NCI-H2107 treated with DMSO at 0.1 percent for 48 hours (cell line): ENCODE measurements around the gene RPGRIP1.
"Not testable (repeated sequence)": the region's sequence is repeated elsewhere in the genome, so short reads cannot be mapped to it uniquely, and the experiment has no call there.

Experiments
- DNase-seq: peaks from one replicate; lab custom pipeline; 2025; ENCODE audit not compliant: unreplicated experiment; lab: John Stamatoyannopoulos, UW

Gene RPGRIP1

DNA sequence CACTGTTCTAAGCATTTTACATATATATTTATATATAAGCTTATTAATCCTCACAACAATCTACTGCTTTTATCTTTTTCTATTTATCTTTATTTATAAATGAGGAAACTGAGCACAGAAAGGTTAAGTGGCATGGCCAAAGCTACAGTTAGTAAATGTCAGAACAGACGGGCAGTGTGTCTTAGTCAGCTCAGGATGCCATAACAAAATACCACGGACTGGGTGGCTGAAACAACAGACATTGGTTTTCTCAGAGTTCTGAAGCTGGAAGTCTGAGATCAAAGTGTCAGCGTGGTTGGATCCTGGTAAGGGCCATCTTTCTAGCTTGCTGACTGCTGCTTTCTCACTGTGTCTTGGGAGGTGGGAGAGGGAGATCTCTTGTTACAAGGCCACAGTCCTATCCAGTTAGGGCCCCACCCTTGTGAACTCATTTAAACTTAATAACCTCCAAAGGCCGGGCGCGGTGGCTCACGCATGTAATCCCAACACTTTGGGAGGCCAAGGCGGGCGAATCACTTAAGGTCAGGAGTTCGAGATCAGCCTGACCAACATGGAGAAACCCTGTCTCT, 19.8 kb downstream of the RPGRIP1 start:
- DNase-seq, result no peak

DNA sequence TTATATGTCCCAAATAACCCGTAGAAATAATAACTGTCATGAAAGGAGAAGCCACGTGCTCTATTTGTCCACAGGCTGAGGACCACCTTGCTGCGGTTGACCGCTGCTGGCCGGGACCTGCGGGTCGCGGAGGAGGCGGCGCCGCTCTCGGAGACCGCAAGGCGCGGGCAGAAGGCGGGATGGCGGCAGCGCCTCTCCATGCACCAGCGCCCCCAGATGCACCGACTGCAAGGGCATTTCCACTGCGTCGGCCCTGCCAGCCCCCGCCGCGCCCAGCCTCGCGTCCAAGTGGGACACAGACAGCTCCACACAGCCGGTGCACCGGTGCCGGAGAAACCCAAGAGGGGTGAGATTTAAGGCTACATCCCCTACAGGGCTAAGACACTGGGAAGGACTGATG, 21.0 kb downstream of the RPGRIP1 start:
- DNase-seq, result no peak

DNA sequence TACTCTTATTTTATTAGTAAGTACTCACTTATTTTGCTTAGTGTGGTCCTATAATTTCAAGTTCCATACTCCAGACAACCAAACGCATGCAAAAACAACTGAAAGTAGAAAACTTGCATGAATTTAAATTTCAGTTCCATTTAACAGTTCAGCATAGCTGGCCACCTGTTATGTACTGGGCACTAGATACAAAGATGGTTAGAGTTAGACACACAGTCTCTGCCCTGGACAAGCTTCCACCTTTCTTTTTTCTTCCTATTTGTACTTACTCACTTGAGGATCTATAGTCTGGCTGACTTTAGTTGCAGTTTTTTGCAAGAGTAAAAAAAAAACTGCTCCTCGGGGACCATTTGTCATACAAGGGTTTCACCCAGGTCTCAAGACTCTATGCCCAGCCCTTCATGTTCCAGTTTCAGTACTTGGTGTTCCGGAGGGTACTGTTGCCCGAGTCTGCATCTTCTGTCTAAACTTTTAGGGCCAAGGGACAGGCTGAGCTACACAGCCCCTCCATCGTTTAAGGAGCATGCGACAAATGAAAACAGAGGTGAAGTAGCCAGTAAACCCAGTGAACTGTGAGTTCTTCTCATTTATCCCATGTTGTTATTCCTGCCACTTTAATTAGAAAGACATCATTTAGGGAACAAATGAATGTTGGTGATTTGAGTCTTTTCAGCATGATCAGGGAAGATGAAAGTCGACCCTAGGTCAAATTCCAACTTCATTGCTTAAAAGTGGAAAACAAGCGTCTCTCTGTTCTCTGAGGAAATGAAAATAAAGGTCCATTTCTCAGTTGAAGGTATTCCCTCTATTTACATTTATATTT, 22.3 kb downstream of the RPGRIP1 start:
- no peak for DNase-seq

DNA sequence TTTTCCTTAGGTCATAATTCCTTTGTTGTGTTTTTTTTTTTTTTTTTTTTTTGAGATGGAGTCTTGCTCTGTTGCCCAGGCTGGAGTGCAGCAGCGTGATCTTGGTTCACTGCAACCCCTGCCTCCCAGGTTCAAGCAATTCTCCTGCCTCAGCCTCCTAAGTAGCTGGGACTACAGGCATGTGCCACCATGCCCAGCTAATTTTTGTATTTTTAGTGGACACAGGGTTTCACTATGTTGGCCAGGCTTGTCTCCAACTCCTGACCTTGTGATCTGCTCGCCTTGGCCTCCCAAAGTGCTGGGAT, 22.9 kb downstream of the RPGRIP1 start:
- not testable (repeated sequence) for DNase-seq

DNA sequence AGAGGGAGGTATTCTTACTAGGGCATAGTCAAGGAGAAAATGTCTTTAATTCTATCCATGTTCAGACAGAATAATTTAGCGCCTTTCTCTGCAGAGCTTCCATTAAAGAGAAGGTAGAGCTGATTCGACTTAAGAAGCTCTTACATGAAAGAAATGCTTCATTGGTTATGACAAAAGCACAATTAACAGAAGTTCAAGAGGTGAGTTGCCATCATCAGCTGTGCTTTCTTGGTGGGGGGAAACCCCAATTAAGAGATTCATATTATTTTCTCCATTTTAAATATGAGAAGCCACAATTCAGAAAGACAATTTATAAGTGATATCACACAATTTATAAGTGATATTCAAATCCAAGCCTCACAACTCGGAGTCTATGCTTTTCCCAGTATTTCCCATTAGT, 27.8 kb downstream of the RPGRIP1 start:
- DNase-seq, result no peak

DNA sequence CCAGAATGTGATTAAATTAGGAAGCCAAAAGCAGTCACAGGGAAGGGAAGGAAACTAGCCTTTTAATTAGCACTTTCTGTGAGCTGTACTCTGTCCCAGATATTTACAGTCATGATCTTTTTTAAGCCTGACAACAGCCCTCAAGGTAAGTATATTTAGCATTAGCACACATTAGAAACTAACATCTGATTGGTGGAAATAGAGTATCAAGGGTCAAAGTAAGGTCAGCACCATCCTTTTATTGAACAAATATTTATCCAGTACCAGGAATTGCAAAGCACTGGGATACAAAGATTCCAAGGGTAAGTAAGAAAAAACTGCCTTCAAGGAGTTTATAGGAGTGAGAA, 28.2 kb downstream of the RPGRIP1 start:
- DNase-seq, result no peak

DNA sequence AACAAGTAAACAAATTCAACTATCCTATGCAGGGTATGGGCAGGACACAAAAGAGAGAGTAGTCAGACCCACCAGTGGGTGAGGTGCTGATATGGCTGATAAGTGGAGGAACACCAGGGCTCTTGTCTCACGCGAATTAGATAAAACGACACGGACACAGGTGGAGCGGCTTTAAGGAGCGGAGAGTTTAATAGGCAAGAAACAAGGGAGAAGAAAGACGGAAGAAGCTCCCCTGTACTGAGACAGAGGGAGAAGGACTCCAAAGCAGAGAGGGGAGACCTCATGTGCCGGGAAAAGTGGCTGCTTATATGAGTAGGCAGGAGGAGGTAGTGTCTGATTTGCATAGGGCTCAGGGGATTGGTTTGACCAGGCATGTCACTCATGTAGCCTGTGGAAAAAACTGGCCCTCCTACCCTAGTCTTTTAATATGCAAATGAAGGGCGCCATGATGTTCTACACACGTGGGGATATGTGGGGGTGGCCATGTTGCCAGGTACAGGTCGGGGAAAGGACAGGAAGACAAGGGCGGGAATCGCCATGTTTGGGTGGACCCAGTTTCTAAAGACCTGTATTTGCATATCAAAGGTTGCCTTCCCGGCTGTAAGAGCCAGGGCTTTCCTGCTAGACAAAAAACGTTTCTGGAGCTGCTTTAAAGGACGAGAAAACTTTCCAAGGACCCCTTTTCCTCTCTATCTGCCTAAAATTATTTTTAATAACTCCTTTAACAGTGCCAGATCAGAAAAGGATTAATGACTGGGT, 28.8 kb downstream of the RPGRIP1 start:
- peak; percentile 99 for DNase-seq

DNA sequence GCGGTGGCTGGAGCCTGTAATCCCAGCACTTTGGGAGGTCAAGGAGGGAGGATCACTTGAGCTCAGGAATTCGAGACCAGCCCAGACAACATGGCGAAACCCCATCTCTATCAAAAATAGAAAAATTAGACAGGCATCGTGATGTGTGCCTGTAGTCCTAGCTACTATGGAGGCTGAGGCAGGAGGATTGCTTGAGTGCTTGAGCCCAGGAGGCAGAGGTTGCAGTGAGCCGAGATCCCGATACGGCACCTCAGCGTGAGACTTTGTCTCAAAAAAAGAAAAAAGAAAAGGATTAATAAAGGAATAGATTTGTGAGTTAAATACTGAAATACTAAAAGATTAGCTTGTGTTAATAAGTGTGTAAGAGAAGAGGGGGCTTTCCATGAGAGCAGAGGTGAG, 29.4 kb downstream of the RPGRIP1 start:
- DNase-seq, result no peak

DNA sequence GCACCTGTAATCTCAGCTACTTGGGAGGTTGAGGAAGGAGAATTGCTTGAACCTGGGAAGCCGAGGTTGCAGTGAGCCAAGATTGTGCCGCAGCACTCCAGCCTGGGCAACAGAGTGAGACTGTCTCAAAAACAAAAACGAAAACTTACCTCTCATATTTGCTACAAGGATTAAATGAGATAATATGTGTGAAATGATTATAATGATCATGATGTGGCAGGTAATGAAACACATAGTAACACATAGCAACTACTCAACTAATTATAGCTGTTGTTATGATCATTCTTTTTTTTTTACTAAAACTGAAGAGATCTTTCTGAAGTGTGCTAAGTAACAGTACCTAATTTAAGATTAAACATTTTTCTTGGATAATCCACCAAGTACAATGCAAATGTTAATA, 30.1 kb downstream of the RPGRIP1 start:
- no peak for DNase-seq

DNA sequence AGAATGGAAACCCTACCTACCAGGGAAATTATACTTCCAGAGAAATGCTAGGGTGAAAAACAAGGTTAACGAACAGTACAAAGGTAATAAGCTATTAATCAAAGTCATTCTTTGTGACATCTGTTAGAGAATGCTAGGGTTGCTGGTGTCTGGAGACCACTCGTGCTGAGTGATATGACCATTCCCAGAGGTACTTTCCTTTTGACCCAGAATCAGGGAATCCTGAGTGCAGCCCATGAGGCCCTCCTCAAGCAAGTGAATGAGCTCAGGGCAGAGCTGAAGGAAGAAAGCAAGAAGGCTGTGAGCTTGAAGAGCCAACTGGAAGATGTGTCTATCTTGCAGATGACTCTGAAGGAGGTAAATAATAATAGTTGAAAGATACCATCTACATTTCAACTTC, 31.7 kb downstream of the RPGRIP1 start:
- DNase-seq, result no peak

DNA sequence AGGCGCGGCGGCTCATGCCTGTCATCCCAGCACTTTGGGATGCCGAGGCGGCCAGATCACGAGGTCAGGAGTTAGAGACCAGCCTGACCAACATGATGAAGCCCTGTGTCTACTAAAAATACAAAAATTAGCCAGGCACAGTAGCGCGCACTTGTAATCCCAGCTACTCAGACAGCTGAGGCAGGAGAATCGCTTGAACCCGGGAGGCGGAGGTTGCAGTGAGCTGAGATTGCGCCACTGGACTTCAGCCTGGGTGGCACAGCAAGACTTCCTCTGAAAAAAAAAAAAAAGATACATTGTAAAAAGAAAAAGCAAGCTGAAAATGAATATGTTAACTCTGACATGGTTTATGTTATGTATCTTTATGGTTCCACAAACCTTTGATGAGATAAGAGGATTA, 33.6 kb downstream of the RPGRIP1 start:
- DNase-seq, result no peak

DNA sequence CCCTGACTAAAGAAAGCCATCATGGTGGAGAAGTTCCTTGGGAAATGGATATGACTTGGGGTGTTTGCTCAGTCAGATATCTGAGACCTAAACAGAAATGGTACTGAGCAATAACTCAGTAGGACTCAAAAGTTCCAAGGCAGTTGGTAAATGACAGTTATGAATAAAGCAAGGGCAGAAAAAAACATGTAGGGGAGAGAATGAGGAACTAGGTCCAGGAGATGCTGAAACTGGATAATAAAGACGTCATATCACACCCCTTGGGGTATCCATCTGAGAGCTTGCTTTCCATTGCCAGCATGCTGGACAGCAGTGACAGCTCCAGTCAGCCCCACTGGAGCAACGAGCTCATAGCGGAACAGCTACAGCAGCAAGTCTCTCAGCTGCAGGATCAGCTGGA, 37.5 kb downstream of the RPGRIP1 start:
- DNase-seq, result no peak

DNA sequence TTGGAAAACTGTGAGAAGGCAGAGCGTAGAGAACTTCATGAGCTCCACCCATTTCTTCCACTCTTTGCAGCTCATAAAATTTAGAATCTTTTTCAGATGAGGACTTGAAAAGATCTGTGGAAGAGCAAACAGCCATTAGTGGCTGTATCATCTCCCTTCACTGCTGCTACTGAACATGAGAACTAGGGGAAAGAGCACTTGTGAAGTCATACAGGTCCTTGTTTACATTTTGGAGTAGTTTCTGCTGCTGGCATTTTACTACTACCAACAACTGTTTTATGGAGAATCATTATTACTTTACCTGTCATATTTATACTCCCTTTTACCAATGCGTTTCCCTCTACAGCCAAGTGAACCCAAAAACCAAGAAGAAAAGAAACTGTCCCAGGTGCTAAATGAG, 41.0 kb downstream of the RPGRIP1 start:
- DNase-seq, result peak; percentile 23

DNA sequence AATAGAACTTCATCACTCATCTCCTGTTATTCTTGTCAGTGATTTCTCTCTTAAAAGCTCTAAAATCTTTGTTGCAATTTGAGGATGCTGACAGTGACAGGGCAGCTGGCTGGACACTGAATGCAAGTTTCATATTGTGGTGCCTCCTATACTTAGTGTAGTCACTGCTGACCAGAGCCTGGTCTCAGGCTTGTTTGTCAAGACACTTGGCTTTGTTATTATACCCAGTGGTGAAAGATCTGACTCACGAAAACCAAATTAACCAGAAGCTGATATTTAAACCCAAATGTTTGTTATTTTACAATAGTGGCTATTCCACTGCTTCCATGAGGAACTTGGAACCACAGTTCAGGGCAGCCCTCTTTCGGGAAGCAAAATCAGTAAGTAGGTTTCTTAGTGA, 42.8 kb downstream of the RPGRIP1 start:
- DNase-seq, result no peak

DNA sequence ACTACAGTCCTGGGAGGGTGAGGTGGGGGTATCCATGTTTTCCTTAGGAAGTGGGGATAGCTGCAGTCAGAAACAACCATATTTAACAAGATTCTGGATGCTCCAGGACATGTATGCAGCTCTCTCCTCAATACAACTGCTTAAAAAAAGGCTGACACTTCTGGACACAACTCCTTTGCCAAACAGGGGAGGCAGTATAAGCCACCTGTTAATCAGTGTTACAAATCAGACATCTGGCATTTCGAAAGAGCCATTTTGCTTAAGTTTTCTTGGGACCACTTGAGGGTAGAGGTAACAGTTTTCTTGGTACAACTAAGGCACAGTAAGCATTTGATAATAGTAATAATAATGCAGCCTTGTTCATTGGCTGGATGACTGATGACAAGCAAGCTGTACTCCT, 47.1 kb downstream of the RPGRIP1 start:
- no peak for DNase-seq
